GM21367 (cell line): ENCODE measurements around the gene NXPE3.
"Not testable (repeated sequence)": the region's sequence is repeated elsewhere in the genome, so short reads cannot be mapped to it uniquely, and the experiment has no call there.

ENCODE experiments used
- ATAC-seq: cut with Tn5 transposase; IDR thresholded peaks from one replicate; pipeline ENCODE4 v1.9.1; 2021; ENCODE audit not compliant: unreplicated experiment

Gene NXPE3

GRCh38 chr3:101779047-101779821 lies at the start of gene NXPE3:
Gene NXPE3 (plus strand): TSS chr3:101779211. CDS start chr3:101785597, 6,386 bp downstream.
- peak; percentile 92 for ATAC-seq

- ATAC-seq: no peak
These were observed 49.4 kb upstream of the NXPE3 start for GRCh38 chr3:101729586-101729985.

- ATAC-seq: no peak
These were observed 48.2 kb upstream of the NXPE3 start for GRCh38 chr3:101730839-101731238.

GRCh38 chr3:101732240-101732641 lies 46.8 kb upstream of the NXPE3 start:
- ATAC-seq: no peak

GRCh38 chr3:101735833-101736232 lies 43.2 kb upstream of the NXPE3 start:
- ATAC-seq: no peak

GRCh38 chr3:101741914-101742313 lies 37.1 kb upstream of the NXPE3 start:
- ATAC-seq: not testable (repeated sequence)

GRCh38 chr3:101744811-101745210 lies 34.2 kb upstream of the NXPE3 start:
- no peak for ATAC-seq

GRCh38 chr3:101745934-101746333 lies 33.1 kb upstream of the NXPE3 start:
- not testable (repeated sequence) for ATAC-seq

- ATAC-seq: not testable (repeated sequence)
These were observed 25.5 kb upstream of the NXPE3 start for GRCh38 chr3:101753386-101754113.

GRCh38 chr3:101758224-101758623 lies 20.8 kb upstream of the NXPE3 start:
- no peak for ATAC-seq

- no peak for ATAC-seq
These were observed 16.9 kb upstream of the NXPE3 start for GRCh38 chr3:101762041-101762646.

GRCh38 chr3:101777745-101778281 lies 1.2 kb upstream of the NXPE3 start:
- ATAC-seq: not testable (repeated sequence)

GRCh38 chr3:101778385-101779046 lies 495 bp upstream of the NXPE3 start:
- ATAC-seq: no peak

- no peak for ATAC-seq
These were observed 891 bp downstream of the NXPE3 start for GRCh38 chr3:101779822-101780381.

- ATAC-seq: no peak
These were observed 1.6 kb downstream of the NXPE3 start for GRCh38 chr3:101780661-101781060.

- no peak for ATAC-seq
These were observed 2.2 kb downstream of the NXPE3 start for GRCh38 chr3:101781166-101781565.

- no peak for ATAC-seq
These were observed 6.0 kb downstream of the NXPE3 start for GRCh38 chr3:101784855-101785613.

GRCh38 chr3:101791778-101792177 lies 12.8 kb downstream of the NXPE3 start:
- peak; percentile 96 for ATAC-seq

- ATAC-seq: no peak
These were observed 17.2 kb downstream of the NXPE3 start for GRCh38 chr3:101796077-101796680.

- ATAC-seq: no peak
These were observed 22.2 kb downstream of the NXPE3 start for GRCh38 chr3:101801174-101801573.
